Transverse colon (tissue), 4 donors: ENCODE results near the gene SIRT5.

Experiments used
- POLR2AphosphoS5 ChIP-seq, 3 donors: sonication (generic); formaldehyde crosslinking; IDR thresholded peaks; one replicate each; pipeline ENCODE4 v1.6.1; 2016; ENCODE audit warnings: antibody characterized with exemption in 3 of 3
- TF ChIP-seq, protein P1 (sequence below), 5 experiments: fragments of 200-600 bp in 3 of 5; fragments of 450-650 bp in 2 of 5; sonication (generic) in 3 of 5; IDR thresholded peaks; 1 replicate in 2 of 5; 2 replicates in 3 of 5; pipeline ENCODE4 v1.5.1; 2016 to 2017; ENCODE audit warnings: antibody characterized with exemption in 5 of 5, inconsistent platforms in 3 of 5, mild to moderate bottlenecking in 2 of 5, moderate library complexity in 1 of 5

DNA sequence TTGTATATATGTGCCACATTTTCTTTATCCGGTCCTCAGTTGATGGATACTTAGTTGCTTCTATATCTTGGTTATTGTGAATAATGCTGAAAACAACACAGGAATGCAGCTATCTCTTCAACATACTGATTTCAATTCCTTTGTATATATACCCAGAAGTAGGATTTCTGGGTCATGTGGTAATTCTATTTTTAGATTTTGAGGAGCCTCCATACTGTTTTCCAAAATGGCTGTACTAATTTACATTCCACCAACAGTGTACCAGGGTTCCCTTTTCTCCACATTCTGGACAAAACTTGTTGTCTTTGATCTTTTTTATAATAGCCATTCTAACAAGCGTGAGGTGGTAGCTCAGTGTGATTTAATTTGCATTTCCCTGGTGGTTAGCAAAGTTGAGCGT lies 1.6 kb downstream of the SIRT5 start:
- TF ChIP-seq, protein P1, sequence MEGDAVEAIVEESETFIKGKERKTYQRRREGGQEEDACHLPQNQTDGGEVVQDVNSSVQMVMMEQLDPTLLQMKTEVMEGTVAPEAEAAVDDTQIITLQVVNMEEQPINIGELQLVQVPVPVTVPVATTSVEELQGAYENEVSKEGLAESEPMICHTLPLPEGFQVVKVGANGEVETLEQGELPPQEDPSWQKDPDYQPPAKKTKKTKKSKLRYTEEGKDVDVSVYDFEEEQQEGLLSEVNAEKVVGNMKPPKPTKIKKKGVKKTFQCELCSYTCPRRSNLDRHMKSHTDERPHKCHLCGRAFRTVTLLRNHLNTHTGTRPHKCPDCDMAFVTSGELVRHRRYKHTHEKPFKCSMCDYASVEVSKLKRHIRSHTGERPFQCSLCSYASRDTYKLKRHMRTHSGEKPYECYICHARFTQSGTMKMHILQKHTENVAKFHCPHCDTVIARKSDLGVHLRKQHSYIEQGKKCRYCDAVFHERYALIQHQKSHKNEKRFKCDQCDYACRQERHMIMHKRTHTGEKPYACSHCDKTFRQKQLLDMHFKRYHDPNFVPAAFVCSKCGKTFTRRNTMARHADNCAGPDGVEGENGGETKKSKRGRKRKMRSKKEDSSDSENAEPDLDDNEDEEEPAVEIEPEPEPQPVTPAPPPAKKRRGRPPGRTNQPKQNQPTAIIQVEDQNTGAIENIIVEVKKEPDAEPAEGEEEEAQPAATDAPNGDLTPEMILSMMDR (IDR thresholded peaks at IDR 0.05) = no peak
- no peak for TF ChIP-seq POLR2AphosphoS5 (IDR thresholded peaks at IDR 0.05)
